ENCODE results near the gene ZNF415.

- TF ChIP-seq CTCF (IDR thresholded peaks at IDR 0.05) = no peak
- TF ChIP-seq ELK1 (IDR thresholded peaks at IDR 0.05; ENCODE audit: low read depth, low read length) = no peak
- no peak for TF ChIP-seq POLR2A (IDR thresholded peaks at IDR 0.05; ENCODE audit: low read length)
- no peak for TF ChIP-seq KDM5A (IDR thresholded peaks at IDR 0.05)
- no peak for TF ChIP-seq RCOR1 (IDR thresholded peaks at IDR 0.05; ENCODE audit: low read depth, low read length)
- no peak for TF ChIP-seq EP300 (IDR thresholded peaks at IDR 0.05)
- no peak for TF ChIP-seq CHD2 (IDR thresholded peaks at IDR 0.05; ENCODE audit: low read length, partially characterized antibody)
- TF ChIP-seq RFX5 (IDR thresholded peaks at IDR 0.05) = no peak
- TF ChIP-seq HOXB13 (CRISPR knock-in tag; IDR thresholded peaks at IDR 0.05; ENCODE audit: low read depth) = no peak
- TF ChIP-seq USF2 (IDR thresholded peaks at IDR 0.05) = no peak
- TF ChIP-seq HDAC2 (IDR thresholded peaks at IDR 0.05) = no peak
- TF ChIP-seq FOXS1 (CRISPR knock-in tag; IDR thresholded peaks at IDR 0.05) = no peak
- TF ChIP-seq ESRRA (IDR thresholded peaks at IDR 0.05; ENCODE audit: borderline replicate concordance, low read length) = no peak
- no peak for TF ChIP-seq BHLHE40 (IDR thresholded peaks at IDR 0.05; ENCODE audit: low read depth, low read length)
These were observed 44.6 kb downstream of the ZNF415 start for GRCh38 chr19:53088091-53088490.
